H1 (cell line): ENCODE measurements around the gene SLC25A22. TPM values are rescaled to one million over a fixed set of nuclear protein-coding genes. Genes with fewer than 3 reads are reported as not detected.

ENCODE experiments used
- CTCF ChIA-PET: fragments of 300-600 bp; sonication (Branson Sonifier 250); formaldehyde crosslinking; loops from one replicate; lab custom pipeline; 2021; ENCODE audit not compliant: partially characterized antibody; lab: Charles Lee
- POLR2A ChIA-PET: fragments of 300-600 bp; sonication (Branson Sonifier 250); formaldehyde crosslinking; loops from one replicate; lab custom pipeline; 2021; ENCODE audit warnings: inconsistent platforms; ENCODE audit not compliant: partially characterized antibody; lab: Charles Lee
- DNase-seq, 2 experiments: peaks; one replicate each; pipeline versions ENCODE4 v3.0.0 to v3.0.0-alpha.2; 2010 to 2022; ENCODE audit warnings: low spot score in 2 of 2, low read depth in 1 of 2, mixed read lengths in 1 of 2
- FAIRE-seq: peaks from 2 replicates; lab custom pipeline; 2011; peaks lifted over from hg19 to GRCh38; lab: Jason Lieb, UNC
- H2AFZ ChIP-seq: 2 replicates; pipeline ENCODE4 v1.8.1; 2012; ENCODE audit warnings: low read length, inconsistent platforms
- H2AK5ac ChIP-seq: 2 replicates; pipeline ENCODE4 v1.6.1; 2013; ENCODE audit warnings: low read depth, low read length
- H2BK120ac ChIP-seq: replicated peaks from 2 replicates; pipeline ENCODE3; 2013; ENCODE audit warnings: low read depth, low read length, inconsistent platforms
- H2BK12ac ChIP-seq: 2 replicates; pipeline ENCODE4 v1.6.1; 2013; ENCODE audit warnings: low read depth, low read length
- H2BK15ac ChIP-seq: 2 replicates; pipeline ENCODE4 v1.6.1; 2013; ENCODE audit warnings: low read length
- H2BK20ac ChIP-seq: 2 replicates; pipeline ENCODE4 v1.6.1; 2013; ENCODE audit warnings: low read length
- H2BK5ac ChIP-seq: 2 replicates; pipeline ENCODE4 v1.6.1; 2013; ENCODE audit warnings: low read depth, low read length
- H3K14ac ChIP-seq: 2 replicates; pipeline ENCODE4 v1.6.1; 2013; ENCODE audit warnings: inconsistent platforms; ENCODE audit not compliant: insufficient read length
- H3K18ac ChIP-seq: 2 replicates; pipeline ENCODE4 v1.6.1; 2013; ENCODE audit warnings: low read length; ENCODE audit errors: extremely low read depth
- H3K23ac ChIP-seq: 2 replicates; pipeline ENCODE4 v1.6.1; 2013; ENCODE audit warnings: inconsistent platforms; ENCODE audit not compliant: insufficient read length
- H3K23me2 ChIP-seq: 2 replicates; pipeline ENCODE4 v1.6.1; 2013; ENCODE audit warnings: low read depth, low read length
- H3K27ac ChIP-seq: 2 replicates; pipeline ENCODE4 v1.6.1; 2011; ENCODE audit warnings: low read depth, low read length, inconsistent platforms
- H3K27me3 ChIP-seq, 4 experiments: replicated peaks in 1 of 4; 1 replicate in 1 of 4; 2 replicates in 3 of 4; pipeline versions ENCODE4 v1.6.1 to v1.8.1; 2011 to 2013; ENCODE audit warnings: low read length in 3 of 4, mild to moderate bottlenecking in 3 of 4, inconsistent platforms in 2 of 4, mixed read lengths in 2 of 4, moderate library complexity in 1 of 4; ENCODE audit not compliant: control insufficient read depth in 3 of 4, insufficient read depth in 3 of 4; ENCODE audit errors: extremely low read depth in 1 of 4
- H3K36me3 ChIP-seq, 4 experiments: 2 replicates each; pipeline versions ENCODE4 v1.6.1 to v1.8.1; 2011 to 2013; ENCODE audit warnings: mild to moderate bottlenecking in 4 of 4, low read length in 3 of 4, moderate library complexity in 2 of 4, control low read depth in 1 of 4, inconsistent platforms in 1 of 4; ENCODE audit not compliant: insufficient read depth in 4 of 4, control insufficient read depth in 2 of 4
- H3K4ac ChIP-seq: replicated peaks from 2 replicates; pipeline ENCODE3; 2013; ENCODE audit warnings: low read length, low read depth, mixed read lengths, inconsistent platforms; ENCODE audit not compliant: insufficient read length
- H3K4me1 ChIP-seq, 4 experiments: replicated peaks in 1 of 4; 1 replicate in 1 of 4; 2 replicates in 3 of 4; pipeline versions ENCODE4 v1.6.1 to v1.8.1; 2011 to 2013; ENCODE audit warnings: low read length in 3 of 4, inconsistent platforms in 2 of 4, mixed read lengths in 1 of 4; ENCODE audit not compliant: insufficient read depth in 4 of 4, control insufficient read depth in 3 of 4
- H3K4me2 ChIP-seq, 2 experiments: 2 replicates each; pipeline versions ENCODE4 v1.6.1 to v1.8.1; 2011 to 2013; ENCODE audit warnings: low read depth in 2 of 2, low read length in 2 of 2, control low read depth in 1 of 2, inconsistent platforms in 1 of 2, mild to moderate bottlenecking in 1 of 2; ENCODE audit not compliant: insufficient read depth in 1 of 2
- H3K4me3 ChIP-seq, 4 experiments: fragments of 200-600, 300-600 bp in 1 of 4; sonication (generic), shearing (Covaris generic), sonication (Bioruptor Twin) in 1 of 4; 2 replicates each; pipeline versions ENCODE4 v1.5.1 to v1.8.1; 2011 to 2016; ENCODE audit warnings: low read length in 4 of 4, low read depth in 3 of 4, control low read depth in 2 of 4, inconsistent platforms in 2 of 4, mild to moderate bottlenecking in 2 of 4, mixed read lengths in 1 of 4, moderate library complexity in 1 of 4; ENCODE audit not compliant: insufficient read depth in 2 of 4; ENCODE audit errors: extremely low read depth in 1 of 4
- H3K56ac ChIP-seq: replicated peaks from 2 replicates; pipeline ENCODE3; 2013; ENCODE audit warnings: low read depth, mild to moderate bottlenecking, mixed read lengths, low read length, inconsistent platforms; ENCODE audit not compliant: insufficient read length
- H3K79me1 ChIP-seq: 2 replicates; pipeline ENCODE4 v1.6.1; 2013; ENCODE audit warnings: low read depth, low read length, control low read depth
- H3K79me2 ChIP-seq, 2 experiments: 2 replicates each; pipeline versions ENCODE4 v1.6.1 to v1.8.1; 2012 to 2013; ENCODE audit warnings: low read length in 2 of 2, mild to moderate bottlenecking in 2 of 2, inconsistent platforms in 1 of 2; ENCODE audit not compliant: insufficient read depth in 2 of 2, control insufficient read depth in 1 of 2
- H3K9ac ChIP-seq, 4 experiments: replicated peaks in 1 of 4; 1 replicate in 1 of 4; 2 replicates in 3 of 4; pipeline versions ENCODE4 v1.6.1 to v1.8.1; 2011 to 2013; ENCODE audit warnings: low read depth in 3 of 4, low read length in 3 of 4, control low read depth in 2 of 4, mild to moderate bottlenecking in 2 of 4, moderate library complexity in 2 of 4, inconsistent platforms in 1 of 4; ENCODE audit errors: extremely low read depth in 1 of 4
- H3K9me3 ChIP-seq, 2 experiments: 2 replicates each; pipeline versions ENCODE4 v1.6.1 to v1.8.1; 2012 to 2013; ENCODE audit warnings: mild to moderate bottlenecking in 2 of 2, moderate library complexity in 2 of 2, control low read depth in 1 of 2, inconsistent platforms in 1 of 2, low read depth in 1 of 2, low read length in 1 of 2, mixed read lengths in 1 of 2; ENCODE audit not compliant: insufficient read depth in 2 of 2
- H4K20me1 ChIP-seq, 2 experiments: replicated peaks in 1 of 2; 2 replicates each; pipeline versions ENCODE3 to v1.8.1; 2011 to 2013; ENCODE audit warnings: inconsistent platforms in 2 of 2, low read length in 2 of 2, mild to moderate bottlenecking in 1 of 2; ENCODE audit not compliant: insufficient read depth in 2 of 2, control insufficient read depth in 1 of 2
- H4K5ac ChIP-seq: 2 replicates; pipeline ENCODE4 v1.6.1; 2013; ENCODE audit warnings: low read length, low read depth, mixed read lengths, inconsistent platforms; ENCODE audit not compliant: insufficient read length
- H4K8ac ChIP-seq: 2 replicates; pipeline ENCODE4 v1.8.0; 2013; ENCODE audit warnings: mild to moderate bottlenecking, moderate library complexity, low read length, inconsistent platforms; ENCODE audit not compliant: insufficient read depth; ENCODE audit errors: extremely low read depth
- H4K91ac ChIP-seq: replicated peaks from 2 replicates; pipeline ENCODE3; 2013; ENCODE audit warnings: low read length, mixed read lengths, inconsistent platforms; ENCODE audit not compliant: insufficient read length
- E2F6 ChIP-seq: IDR thresholded peaks from 2 replicates; pipeline ENCODE4 v1.6.1; 2012; ENCODE audit warnings: inconsistent platforms
- GABPA ChIP-seq: IDR thresholded peaks from 2 replicates; pipeline ENCODE4 v1.6.1; 2011; ENCODE audit warnings: mild to moderate bottlenecking, low read length, moderate library complexity, borderline replicate concordance; ENCODE audit not compliant: insufficient read depth
- KDM4A ChIP-seq: IDR thresholded peaks from one replicate; pipeline ENCODE4 v1.7.1; 2012; ENCODE audit warnings: low read depth, mild to moderate bottlenecking, moderate library complexity, low read length, inconsistent platforms; ENCODE audit not compliant: severe bottlenecking
- SP4 ChIP-seq: IDR thresholded peaks from 2 replicates; pipeline ENCODE4 v1.6.1; 2012; ENCODE audit warnings: low read length, inconsistent platforms
- TBP ChIP-seq: IDR thresholded peaks from 2 replicates; pipeline ENCODE4 v1.6.1; 2011; ENCODE audit warnings: low read depth, low read length, improper control_type of control experiment
- YY1 ChIP-seq: IDR thresholded peaks from 2 replicates; pipeline ENCODE4 v1.6.1; 2011; ENCODE audit warnings: low read depth, mild to moderate bottlenecking, low read length
- WGBS, 2 experiments: shearing (Covaris generic) in 1 of 2; methylation state at CpG; one replicate each; pipeline versions ENCODE4 v1.1.6 to v1.1.7; 2013 to 2015; ENCODE audit warnings: low lambda C conversion rate in 2 of 2, mixed read lengths in 2 of 2, inconsistent platforms in 1 of 2, low coverage in 1 of 2, missing lambda C conversion rate in 1 of 2; ENCODE audit not compliant: insufficient replicate concordance in 2 of 2, insufficient coverage in 1 of 2, insufficient read length in 1 of 2; ENCODE audit errors: extremely low coverage in 1 of 2, missing lambda C conversion rate in 1 of 2; 5-methylcytosine and 5-hydroxymethylcytosine counted together
- polyA plus RNA-seq, 7 experiments: library from polyadenylated mRNA; depleted of rRNA in 3 of 7; stranded (reverse) in 5 of 7; unstranded in 2 of 7; fragments of >200 nt in 5 of 7; fragments of 200-250 nt in 2 of 7; gene quantifications; 1 replicate in 5 of 7; 2 replicates in 1 of 7; 4 replicates in 1 of 7; pipeline versions ENCODE4 v1.2.1 to v1.2.3, GENCODE V29; 2011 to 2013; ENCODE audit warnings: missing spikeins in 2 of 7, mixed read lengths in 2 of 7
- total RNA-seq: library from RNA; stranded (reverse); fragmentation: NEBNext Ultra II Directional; extraction: Animal tissue kit (Norgen Biotek cat#: 25700); gene quantifications from 2 replicates; pipeline ENCODE4 v1.2.1, GENCODE V29; 2021

SLC25A22 gene
- total and polyA plus RNA-seq, 2 of the 8 experiments (the other 6 are each of a cell fraction or from before 2014, with no cell fraction given): 31.5 to 48.0 TPM

- H4K20me1 ChIP-seq: peaks cover 0 to 14% of the 10 kb centered on the region in 2 experiments
- H3K9ac ChIP-seq: no peak overlapping the region
- no peak overlapping the region for H3K4me3 ChIP-seq
- H3K36me3 ChIP-seq: peaks cover 0 to 10% (median 1%) of the 10 kb centered on the region in 4 experiments; a peak in 1 of 8 replicates
- H3K4me1 ChIP-seq: peaks cover 0 to 24% (median 19%) of the 10 kb centered on the region in 4 experiments; a peak in 6 of 7 replicates
- FAIRE-seq (no peak), DNase-seq (no peak)
- no peak overlapping the region for H3K23ac ChIP-seq
- WGBS, 2 experiments: 91% methylated on average over 19 of the region's 53 CpGs; no CpG with 5 or more reads in 1 of the 2 experiments
- no peak overlapping the region for H2AK5ac ChIP-seq
- H3K4me2 ChIP-seq: no peak overlapping the region
- peaks cover 0 to 5% of the 10 kb centered on the region in 2 experiments; a peak in 1 of 4 replicates for H3K79me2 ChIP-seq
- ChIA-PET POLR2A (interaction anchor here (1.5 to 53.0 kb wide), 3 partner anchors 6 to 37 kb away, joined by 3 to 1917 read pairs (median 1917); partner anchors contain the start of genes CD151, CEND1, CRACR2B and PIDD1), CTCF (interaction anchor here (0.6 to 1.7 kb wide), 6 partner anchors 12 to 823 kb away, joined by 3 to 4 read pairs (median 4); no protein-coding TSS in a partner anchor)
- H2BK12ac ChIP-seq: no peak overlapping the region
- H3K27ac ChIP-seq: no peak overlapping the region
- no peak overlapping the region for H2BK15ac ChIP-seq
- no peak overlapping the region for H2BK20ac ChIP-seq
- no peak overlapping the region for H2AFZ ChIP-seq
- H3K18ac ChIP-seq: no peak overlapping the region
- peaks cover 0 to 11% (median 6%) of the 10 kb centered on the region in 4 experiments; a peak in 5 of 7 replicates for H3K27me3 ChIP-seq
- no peak overlapping the region for H4K91ac ChIP-seq
- H2BK120ac ChIP-seq: no peak overlapping the region
- H3K79me1 ChIP-seq: peaks cover 8% of the 10 kb centered on the region
- H2BK5ac ChIP-seq: no peak overlapping the region
- peaks cover 13% of the 10 kb centered on the region; the same call in 1 of the 2 replicates for H3K23me2 ChIP-seq
- H3K14ac ChIP-seq: no peak overlapping the region
- no peak overlapping the region for H3K4ac ChIP-seq
- H3K9me3 ChIP-seq: no peaks in the 10 kb centered on the region
- no peak overlapping the region for H3K56ac ChIP-seq
- no peak overlapping the region for H4K5ac ChIP-seq
- no peak overlapping the region for H4K8ac ChIP-seq
- no peak for TF ChIP-seq GABPA
- TF ChIP-seq KDM4A: no peak
- no peak for TF ChIP-seq TBP
- no peak for TF ChIP-seq YY1
- no peak for TF ChIP-seq E2F6
- no peak for TF ChIP-seq SP4
Observed at GRCh38 chr11:823441-824291, 25.6 kb upstream of the SLC25A22 start.
